ENCODE results near the gene TPRG1L.
"Not testable (repeated sequence)": the region's sequence is repeated elsewhere in the genome, so short reads cannot be mapped to it uniquely, and the experiment has no call there.

TPRG1L gene

DNA sequence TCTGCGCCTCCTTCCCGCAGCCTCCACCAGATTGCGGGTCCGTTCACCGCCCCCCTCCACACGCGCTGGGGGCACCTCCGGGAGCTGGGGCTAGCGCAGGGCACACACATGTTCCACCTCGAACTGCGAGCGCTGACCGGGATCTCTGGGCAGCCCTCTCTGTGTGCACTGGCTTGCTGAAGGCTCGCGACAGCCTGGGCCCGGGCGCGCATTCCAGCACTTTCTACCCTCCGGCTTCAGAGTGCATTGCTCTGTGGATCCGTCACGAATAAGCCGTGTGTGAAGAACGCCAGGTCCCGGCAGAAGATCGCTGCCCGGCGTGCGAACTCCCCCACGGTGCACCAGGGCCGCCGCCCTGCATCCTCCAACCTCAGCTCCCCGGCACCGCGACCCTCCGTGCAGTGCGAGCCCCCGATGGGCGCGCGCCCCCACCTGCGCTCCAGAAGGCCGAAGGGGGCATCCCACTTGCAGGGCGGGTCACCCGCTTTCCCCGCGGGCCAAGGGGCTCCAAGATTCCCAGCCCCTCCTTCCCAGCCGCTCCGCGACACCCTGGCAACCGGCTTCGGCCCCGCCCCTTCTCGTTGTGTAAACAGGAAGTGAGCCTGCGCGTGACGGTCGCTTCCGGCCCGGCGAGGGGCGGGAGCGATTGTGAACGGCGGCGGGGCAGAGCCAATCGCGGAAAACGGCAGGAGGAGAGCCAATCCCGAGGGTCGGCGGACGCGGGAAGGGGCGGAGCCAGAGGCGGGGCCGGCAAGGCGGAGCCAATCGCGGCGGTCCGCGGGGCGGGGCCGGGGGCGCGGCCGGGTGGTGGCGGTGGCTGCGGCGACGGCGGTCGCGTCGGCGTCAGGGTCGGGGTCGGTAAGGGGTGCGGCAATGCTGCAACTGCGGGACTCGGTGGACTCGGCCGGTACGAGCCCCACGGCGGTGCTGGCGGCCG lies at the start of gene TPRG1L:
TPRG1L (plus strand) TSS at position 816 of the 937 bp plus-strand sequence; CDS start at position 874, 58 bp downstream.
- DNase-seq (ENCODE audit: low read depth, low spot score): peak; percentile 80

GRCh38 chr1:3575515-3575914 lies 49.3 kb upstream of the TPRG1L start:
- not testable (repeated sequence) for DNase-seq (ENCODE audit: low read depth, low spot score)

GRCh38 chr1:3575993-3576392 lies 48.8 kb upstream of the TPRG1L start:
- no peak for DNase-seq (ENCODE audit: low read depth, low spot score)

GRCh38 chr1:3577300-3577699 lies 47.5 kb upstream of the TPRG1L start:
- no peak for DNase-seq (ENCODE audit: low read depth, low spot score)

DNA sequence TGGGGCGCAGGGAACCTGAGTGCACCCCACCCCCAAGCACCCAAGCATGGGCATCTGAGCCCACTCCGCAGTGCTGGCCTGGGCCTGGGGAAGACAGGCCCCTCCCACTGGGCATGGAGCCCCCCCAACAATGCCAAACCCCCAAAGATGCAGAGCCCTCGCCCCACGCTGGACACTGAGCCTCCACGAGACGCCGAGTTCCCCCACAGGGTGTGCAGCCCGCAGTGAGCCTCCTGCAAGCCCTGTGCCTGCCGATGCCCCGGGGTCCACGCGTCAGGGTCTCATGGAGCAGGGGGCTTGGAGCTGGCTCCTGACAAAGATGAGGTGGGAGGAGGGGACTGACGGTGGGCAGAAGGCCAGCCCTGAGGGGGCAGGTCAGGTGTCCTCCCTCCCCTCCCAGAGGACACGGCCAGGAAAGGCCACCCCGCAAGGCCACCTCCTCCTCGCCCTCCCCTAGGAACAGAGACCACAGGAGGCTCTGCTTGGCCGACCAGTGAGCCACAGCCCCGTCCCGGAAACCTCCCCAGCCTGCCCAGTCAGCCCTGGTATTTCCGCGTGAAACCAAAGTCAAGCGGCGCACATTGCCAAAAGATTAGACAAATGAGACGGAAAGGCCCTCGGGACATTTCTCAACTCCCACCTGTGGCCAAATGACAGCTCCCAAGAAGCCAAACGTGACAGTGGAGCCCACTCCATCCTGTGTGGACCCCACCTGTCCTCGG lies 46.9 kb upstream of the TPRG1L start:
- no peak for DNase-seq (ENCODE audit: low read depth, low spot score)

DNA sequence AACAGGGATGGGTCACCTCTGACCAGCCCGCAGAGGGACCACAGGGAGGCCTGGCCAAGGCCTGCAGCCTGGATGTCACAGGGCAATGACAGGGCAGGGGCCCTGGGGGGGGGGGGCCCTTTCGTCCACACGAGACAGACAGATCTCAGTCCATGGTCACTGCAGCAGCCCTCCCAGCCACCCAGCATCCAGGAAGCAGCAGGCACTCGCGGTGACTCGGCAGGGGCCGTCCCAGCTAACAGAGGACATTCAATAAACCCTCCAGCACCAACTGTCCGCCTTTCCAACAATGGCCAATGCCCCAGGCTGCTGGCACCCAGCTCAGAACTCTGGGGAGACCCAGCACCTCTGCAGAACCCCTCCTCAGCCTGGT lies 46.4 kb upstream of the TPRG1L start:
- no peak for DNase-seq (ENCODE audit: low read depth, low spot score)

DNA sequence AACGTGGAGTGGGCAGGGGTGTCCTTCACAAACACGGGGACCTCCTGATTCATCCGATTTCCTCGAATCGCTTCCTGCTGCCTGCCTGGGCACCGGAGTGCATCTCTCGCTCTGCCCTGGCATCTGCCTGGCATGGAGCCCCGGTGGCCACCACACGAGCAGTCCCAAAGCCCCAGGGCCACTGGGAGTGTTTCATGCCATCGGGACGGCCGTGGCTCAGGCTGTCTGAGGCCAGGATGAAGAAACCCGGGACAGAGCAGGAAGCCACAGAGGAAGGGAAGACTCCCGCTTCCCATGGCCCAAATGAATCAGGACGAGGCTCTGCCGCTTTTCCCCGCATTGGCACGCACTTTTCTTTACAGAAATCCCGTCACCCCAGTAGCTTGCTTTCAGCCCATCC lies 45.9 kb upstream of the TPRG1L start:
- no peak for DNase-seq (ENCODE audit: low read depth, low spot score)

GRCh38 chr1:3579626-3580025 lies 45.2 kb upstream of the TPRG1L start:
- no peak for DNase-seq (ENCODE audit: low read depth, low spot score)

DNA sequence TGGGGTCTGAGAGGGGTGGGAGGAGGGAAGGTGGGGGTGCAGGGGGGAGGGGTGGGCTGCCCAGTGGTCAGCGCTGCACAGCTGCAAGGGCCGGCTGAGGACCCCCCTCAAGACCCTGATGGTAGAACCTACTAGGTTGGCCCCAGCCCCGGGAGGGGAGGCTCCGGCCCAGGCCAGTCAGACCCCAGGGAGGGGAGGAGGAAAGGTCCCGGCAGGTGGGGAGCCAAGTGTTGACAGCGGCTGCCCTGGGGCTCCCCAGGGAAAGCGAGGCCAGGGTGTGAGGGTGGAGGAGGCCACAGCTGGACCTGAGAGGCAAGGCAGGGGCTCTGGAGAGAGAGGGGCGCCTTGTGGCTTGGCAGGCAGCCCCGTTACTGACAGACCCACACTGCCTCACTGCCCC lies 44.6 kb upstream of the TPRG1L start:
- DNase-seq (ENCODE audit: low read depth, low spot score): no peak

DNA sequence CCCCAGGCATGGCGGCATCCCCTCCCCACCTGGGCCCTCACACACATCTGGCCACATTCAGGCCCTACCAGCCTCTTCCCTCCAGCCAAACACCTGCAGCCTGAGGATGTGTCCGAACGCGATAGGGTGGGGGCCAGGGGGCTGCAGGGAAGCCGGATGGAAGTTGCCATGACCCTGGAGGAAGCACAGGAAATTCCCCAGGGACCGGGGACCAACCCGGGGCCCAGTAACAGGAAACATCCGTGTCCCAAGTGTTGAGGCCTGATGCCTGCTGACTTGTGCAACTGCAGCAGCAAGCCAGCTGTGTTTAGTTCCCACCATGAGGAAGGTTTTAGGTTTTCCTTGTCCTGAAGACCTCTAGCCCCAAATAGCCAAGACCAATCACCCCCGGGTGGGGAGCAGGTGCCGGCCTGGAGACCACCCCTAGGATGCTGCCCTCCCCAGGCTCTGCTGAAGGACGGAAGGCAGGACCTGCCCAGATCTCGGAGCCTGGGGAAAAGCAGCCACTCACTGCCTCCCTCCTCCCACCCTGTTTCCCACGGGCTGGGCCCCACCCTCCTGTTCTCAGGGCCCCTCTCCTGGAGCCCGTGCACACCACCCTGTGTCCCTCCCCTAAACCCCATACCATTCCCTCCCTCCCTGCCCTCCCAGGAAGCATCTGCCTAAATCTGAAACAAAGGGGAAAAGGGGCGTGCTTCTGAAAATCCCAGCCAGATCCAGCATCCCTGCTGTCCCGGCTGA lies 43.3 kb upstream of the TPRG1L start:
- DNase-seq (ENCODE audit: low read depth, low spot score): no peak

DNA sequence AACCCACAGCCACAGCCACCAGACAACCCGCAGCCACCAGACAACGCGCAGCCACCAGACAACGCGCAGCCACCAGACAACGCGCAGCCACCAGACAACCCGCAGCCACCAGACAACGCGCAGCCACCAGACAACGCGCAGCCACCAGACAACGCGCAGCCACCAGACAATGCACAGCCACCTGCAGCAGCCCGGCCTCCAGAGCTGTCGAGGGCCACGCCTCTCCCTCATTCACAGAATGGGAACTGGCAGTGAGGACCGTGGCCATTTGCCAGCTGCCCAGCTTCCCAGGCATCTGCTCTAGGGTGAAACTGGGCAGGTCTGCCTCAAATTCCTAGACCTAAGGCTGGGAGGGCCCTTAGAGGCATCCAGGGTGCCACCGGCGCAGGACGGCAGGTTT lies 41.1 kb upstream of the TPRG1L start:
- not testable (repeated sequence) for DNase-seq (ENCODE audit: low read depth, low spot score)

DNA sequence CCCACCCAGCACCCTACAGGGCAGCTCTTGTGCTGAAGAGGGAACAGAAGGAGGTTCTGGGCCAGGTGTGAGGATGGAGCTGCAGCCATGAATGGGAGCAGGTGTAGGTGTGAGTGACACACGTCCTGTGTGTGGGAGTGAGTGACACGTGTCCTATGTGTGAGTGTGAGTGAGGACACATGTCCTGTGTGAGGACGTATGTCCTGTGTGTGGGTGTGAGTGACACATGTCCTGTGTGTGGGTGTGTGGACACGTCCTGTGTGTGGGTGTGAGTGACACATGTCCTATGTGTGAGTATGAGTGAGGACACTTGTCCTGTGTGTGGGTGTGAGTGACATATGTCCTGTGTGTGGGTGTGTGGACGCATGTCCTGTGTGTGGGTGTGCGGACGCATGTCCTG lies 39.9 kb upstream of the TPRG1L start:
- DNase-seq (ENCODE audit: low read depth, low spot score): no peak

DNA sequence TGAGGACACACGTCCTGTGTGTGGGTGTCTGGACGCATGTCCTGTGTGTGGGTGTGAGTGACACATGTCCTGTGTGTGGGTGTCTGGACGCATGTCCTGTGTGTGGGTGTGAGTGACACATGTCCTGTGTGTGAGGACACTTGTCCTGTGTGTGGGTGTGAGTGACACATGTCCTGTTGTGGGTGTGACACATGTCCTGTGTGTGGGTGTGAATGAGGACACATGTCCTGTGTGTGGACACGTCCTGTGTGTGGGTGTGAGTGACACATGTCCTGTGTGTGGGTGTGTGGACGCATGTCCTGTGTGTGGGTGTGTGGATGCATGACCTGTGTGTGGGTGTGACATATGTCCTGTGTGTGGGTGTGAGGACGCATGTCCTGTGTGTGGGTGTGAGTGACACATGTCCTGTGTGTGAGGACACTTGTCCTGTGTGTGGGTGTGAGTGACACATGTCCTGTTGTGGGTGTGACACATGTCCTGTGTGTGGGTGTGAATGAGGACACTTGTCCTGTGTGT lies 39.4 kb upstream of the TPRG1L start:
- DNase-seq (ENCODE audit: low read depth, low spot score): not testable (repeated sequence)

DNA sequence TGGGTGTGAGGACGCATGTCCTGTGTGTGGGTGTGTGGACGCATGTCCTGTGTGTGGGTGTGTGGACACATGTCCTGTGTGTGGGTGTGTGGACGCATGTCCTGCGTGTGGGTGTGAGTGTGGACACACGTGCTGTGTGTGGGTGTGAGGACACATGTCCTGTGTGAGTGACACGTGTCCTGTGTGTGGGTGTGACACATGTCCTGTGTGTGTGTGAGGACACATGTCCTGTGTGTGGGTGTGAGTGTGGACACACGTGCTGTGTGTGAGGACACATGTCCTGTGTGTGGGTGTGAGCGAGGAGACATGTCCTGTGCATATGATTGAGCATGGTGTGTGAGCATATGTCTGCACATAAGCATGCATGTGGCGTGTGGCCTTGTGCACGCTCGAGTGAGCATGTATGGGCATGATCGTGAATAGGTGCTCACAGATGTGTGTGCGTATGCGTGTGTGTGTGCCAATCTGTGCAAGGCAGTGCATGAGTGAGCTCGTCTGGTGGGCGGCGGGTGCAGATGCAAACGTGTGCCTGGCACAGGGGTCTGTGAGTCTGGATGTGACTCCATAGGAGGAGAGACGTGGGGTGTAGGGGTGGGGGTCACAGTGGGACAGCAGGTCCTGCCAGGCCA lies 38.8 kb upstream of the TPRG1L start:
- no peak for DNase-seq (ENCODE audit: low read depth, low spot score)

GRCh38 chr1:3586986-3587759 lies 37.6 kb upstream of the TPRG1L start:
- peak; percentile 21 for DNase-seq (ENCODE audit: low read depth, low spot score)

GRCh38 chr1:3588395-3588794 lies 36.4 kb upstream of the TPRG1L start:
- no peak for DNase-seq (ENCODE audit: low read depth, low spot score)

DNA sequence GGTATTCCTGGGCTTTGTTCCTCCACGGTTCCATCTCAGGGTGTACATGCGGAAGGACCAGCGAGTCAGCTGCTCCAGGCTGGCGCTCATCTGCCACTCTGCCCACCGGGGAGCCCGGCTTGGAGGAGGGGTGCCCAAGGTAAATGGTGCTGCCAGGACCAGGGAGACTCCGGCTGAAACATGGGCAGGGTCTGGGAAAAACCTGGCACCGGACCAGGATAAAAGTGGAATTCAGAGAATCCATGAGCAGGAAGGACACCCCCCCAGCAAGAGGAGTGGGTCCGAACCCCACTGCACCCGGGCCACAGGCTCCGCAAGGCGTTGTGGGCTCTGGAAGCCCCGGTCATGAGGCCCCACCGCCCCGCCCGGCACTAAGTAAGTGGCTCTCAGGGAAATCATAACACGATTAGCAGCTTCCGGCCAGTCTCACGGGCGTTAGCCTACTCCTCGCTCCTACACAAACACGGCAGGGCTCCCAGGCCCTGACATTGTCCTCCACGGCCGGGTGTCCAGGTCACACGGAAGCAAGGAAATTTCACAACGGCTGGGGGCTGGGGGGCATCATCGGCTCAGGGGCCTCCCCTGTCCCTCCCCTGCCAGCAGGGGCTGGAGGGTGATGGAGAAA lies 34.6 kb upstream of the TPRG1L start:
- DNase-seq (ENCODE audit: low read depth, low spot score): no peak

GRCh38 chr1:3590951-3591865 lies 33.6 kb upstream of the TPRG1L start:
- no peak for DNase-seq (ENCODE audit: low read depth, low spot score)

GRCh38 chr1:3593334-3593733 lies 31.5 kb upstream of the TPRG1L start:
- DNase-seq (ENCODE audit: low read depth, low spot score): no peak
